Loucy (cell line): ENCODE data around the gene NID1.

Source experiments
- EZH2phosphoT487 ChIP-seq: fragments of 200-600 bp; IDR thresholded peaks from 2 replicates; pipeline ENCODE4 v1.6.1; 2018; ENCODE audit warnings: antibody characterized with exemption, mild to moderate bottlenecking, moderate library complexity, borderline replicate concordance
- TF ChIP-seq, protein P1 (sequence below): fragments of 200-600 bp; sonication (generic); conservative IDR thresholded peaks from 2 replicates; pipeline ENCODE4 v1.5.1; 2014; ENCODE audit warnings: mild to moderate bottlenecking, antibody characterized with exemption, low read length

DNA sequence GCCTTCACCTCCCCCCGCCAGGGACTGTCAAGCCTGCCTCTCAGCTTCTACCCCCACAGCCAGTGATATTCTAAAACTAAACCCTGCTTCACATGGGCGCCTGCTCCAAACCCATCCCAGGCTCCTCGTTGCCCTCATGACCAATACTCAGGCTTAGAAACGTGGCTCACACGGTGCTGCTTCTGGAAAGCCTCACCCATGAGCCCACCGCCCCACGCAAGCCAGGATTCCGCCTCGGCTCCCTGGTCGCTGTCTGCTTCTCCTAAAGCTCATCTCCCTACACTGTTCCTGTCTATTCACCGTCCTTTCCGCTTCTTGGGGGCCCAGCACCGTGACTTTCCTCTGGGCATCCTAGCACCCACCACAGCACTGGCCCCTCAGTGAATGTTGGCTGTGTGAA is 72.5 kb downstream of the NID1 start:
- TF ChIP-seq, protein P1, sequence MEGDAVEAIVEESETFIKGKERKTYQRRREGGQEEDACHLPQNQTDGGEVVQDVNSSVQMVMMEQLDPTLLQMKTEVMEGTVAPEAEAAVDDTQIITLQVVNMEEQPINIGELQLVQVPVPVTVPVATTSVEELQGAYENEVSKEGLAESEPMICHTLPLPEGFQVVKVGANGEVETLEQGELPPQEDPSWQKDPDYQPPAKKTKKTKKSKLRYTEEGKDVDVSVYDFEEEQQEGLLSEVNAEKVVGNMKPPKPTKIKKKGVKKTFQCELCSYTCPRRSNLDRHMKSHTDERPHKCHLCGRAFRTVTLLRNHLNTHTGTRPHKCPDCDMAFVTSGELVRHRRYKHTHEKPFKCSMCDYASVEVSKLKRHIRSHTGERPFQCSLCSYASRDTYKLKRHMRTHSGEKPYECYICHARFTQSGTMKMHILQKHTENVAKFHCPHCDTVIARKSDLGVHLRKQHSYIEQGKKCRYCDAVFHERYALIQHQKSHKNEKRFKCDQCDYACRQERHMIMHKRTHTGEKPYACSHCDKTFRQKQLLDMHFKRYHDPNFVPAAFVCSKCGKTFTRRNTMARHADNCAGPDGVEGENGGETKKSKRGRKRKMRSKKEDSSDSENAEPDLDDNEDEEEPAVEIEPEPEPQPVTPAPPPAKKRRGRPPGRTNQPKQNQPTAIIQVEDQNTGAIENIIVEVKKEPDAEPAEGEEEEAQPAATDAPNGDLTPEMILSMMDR = no peak
- no peak for TF ChIP-seq EZH2phosphoT487
